LNCaP clone FGC (cell line): ENCODE measurements around the gene NCOA1.

Source experiments
- DNase-seq: peaks from one replicate; pipeline ENCODE4 v3.0.0-alpha.2; 2011; ENCODE audit warnings: low read depth
- H3K4me3 ChIP-seq: 2 replicates; pipeline ENCODE4 v1.5.1; 2011; ENCODE audit warnings: mild to moderate bottlenecking, low read depth, low read length, control low read depth
- CTCF ChIP-seq: IDR thresholded peaks from 2 replicates; pipeline ENCODE4 v1.5.1; 2012; ENCODE audit warnings: mild to moderate bottlenecking; ENCODE audit not compliant: control insufficient read depth, insufficient read depth; ENCODE audit errors: extremely low read depth

The NCOA1 gene

GRCh38 chr2:24494410-24494809 lies 3.4 kb downstream of the NCOA1 start:
- no peak overlapping the region for H3K4me3 ChIP-seq
- TF ChIP-seq CTCF, result no peak
- DNase-seq, result no peak

GRCh38 chr2:24495451-24495850 lies 4.4 kb downstream of the NCOA1 start:
- no peak for DNase-seq
- no peak for TF ChIP-seq CTCF
- no peak overlapping the region for H3K4me3 ChIP-seq

- no peak for DNase-seq
- H3K4me3 ChIP-seq, result no peak overlapping the region
- no peak for TF ChIP-seq CTCF
Measured at GRCh38 chr2:24496959-24497358, 5.9 kb downstream of the NCOA1 start.

- TF ChIP-seq CTCF, result no peak
- DNase-seq, result no peak
Measured at GRCh38 chr2:24497685-24498084, 6.6 kb downstream of the NCOA1 start.

GRCh38 chr2:24498121-24498520 lies 7.1 kb downstream of the NCOA1 start:
- no peak for TF ChIP-seq CTCF
- no peak overlapping the region for H3K4me3 ChIP-seq
- no peak for DNase-seq

More at GRCh38 chr2:24497685-24498084, 6.6 kb downstream of the NCOA1 start:
- no peak overlapping the region for H3K4me3 ChIP-seq

- H3K4me3 ChIP-seq, result no peak overlapping the region
- no peak for DNase-seq
- TF ChIP-seq CTCF, result no peak
Measured at GRCh38 chr2:24501813-24502212, 10.8 kb downstream of the NCOA1 start.

- no peak for DNase-seq
- no peak for TF ChIP-seq CTCF
- H3K4me3 ChIP-seq, result no peak overlapping the region
Measured at GRCh38 chr2:24505534-24506275, 14.7 kb downstream of the NCOA1 start.
